GM12874 (cell line): ENCODE results near the gene LARGE1.

Source experiments
- CTCF ChIP-seq: IDR thresholded peaks from 2 replicates; pipeline ENCODE4 v1.5.1; 2011; ENCODE audit warnings: low read depth, mild to moderate bottlenecking, control low read depth, low read length, moderate library complexity; ENCODE audit not compliant: insufficient read depth

LARGE1 gene

GRCh38 chr22:33451866-33452469, 468.3 kb downstream of the LARGE1 start:
- no peak for TF ChIP-seq CTCF

GRCh38 chr22:33450756-33451155, 469.5 kb downstream of the LARGE1 start:
- no peak for TF ChIP-seq CTCF

DNA sequence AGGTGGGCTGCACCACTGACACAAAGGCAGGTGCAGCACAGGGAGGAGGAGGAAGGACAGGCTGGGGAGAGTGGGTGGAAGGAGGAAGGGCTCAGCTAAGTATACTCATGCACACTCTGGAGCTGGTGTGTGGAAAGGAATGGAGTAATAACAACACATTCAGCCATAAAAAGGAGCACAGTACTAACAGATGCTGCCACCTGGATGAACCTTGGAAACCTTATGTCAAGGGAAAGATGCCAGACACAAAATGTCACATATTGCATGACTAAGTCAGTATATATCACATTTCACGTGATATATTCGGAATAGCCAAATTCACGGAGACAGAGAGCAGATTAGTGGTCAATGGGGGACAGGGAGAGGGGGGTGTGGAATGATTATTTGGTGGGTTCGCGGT, 472.5 kb downstream of the LARGE1 start:
- no peak for TF ChIP-seq CTCF

DNA sequence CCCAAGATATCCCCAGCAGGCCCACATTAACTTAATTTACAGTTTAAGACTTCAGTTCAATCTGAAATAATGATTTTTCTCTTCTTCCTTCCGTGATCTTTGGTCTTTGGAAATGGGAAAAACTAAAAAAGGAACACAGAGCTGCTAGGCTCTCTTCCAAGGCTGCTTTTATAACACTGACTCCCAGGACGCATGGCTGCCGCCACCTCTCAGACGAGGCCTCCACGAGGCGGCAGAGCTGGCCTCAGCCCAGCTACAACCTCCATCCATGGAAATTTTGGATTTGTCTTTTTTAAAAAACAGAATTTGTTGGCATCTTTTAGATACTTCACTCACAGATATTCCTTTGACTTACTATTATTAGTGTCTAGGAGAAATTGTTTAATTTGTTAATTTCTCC, 476.6 kb downstream of the LARGE1 start:
- no peak for TF ChIP-seq CTCF

GRCh38 chr22:33440756-33441155, 479.5 kb downstream of the LARGE1 start:
- TF ChIP-seq CTCF: no peak

- no peak for TF ChIP-seq CTCF
These were observed 482.0 kb downstream of the LARGE1 start for GRCh38 chr22:33438273-33438672.

- TF ChIP-seq CTCF: no peak
These were observed 489.0 kb downstream of the LARGE1 start for GRCh38 chr22:33431300-33431699.
